Kidney (tissue), 14 donors: Measurements from ENCODE around the gene PRDM10. TPM values are rescaled to one million over a fixed set of nuclear protein-coding genes. Genes with fewer than 3 reads are reported as not detected.

ENCODE experiments used
- DNase-seq, 5 donors: peaks; one replicate each; pipeline ENCODE4 v3.0.0-alpha.2; 2013 to 2020
- FAIRE-seq: peaks from 2 replicates; lab custom pipeline; 2012; peaks lifted over from hg19 to GRCh38; lab: Jason Lieb, UNC
- H3K27ac ChIP-seq, 2 donors: one replicate each; pipeline ENCODE4 v1.7.0; 2013; ENCODE audit warnings: low read depth in 2 of 2, low read length in 2 of 2, inconsistent platforms in 1 of 2
- H3K27me3 ChIP-seq: one replicate; pipeline ENCODE4 v1.7.1; 2013; ENCODE audit warnings: low read length, inconsistent platforms; ENCODE audit not compliant: control insufficient read depth, insufficient read depth
- H3K36me3 ChIP-seq, 3 donors: one replicate each; pipeline versions ENCODE4 v1.7.0 to v1.7.1; 2013; ENCODE audit warnings: low read length in 3 of 3, control low read depth in 1 of 3, inconsistent platforms in 1 of 3; ENCODE audit not compliant: insufficient read depth in 3 of 3, control insufficient read depth in 2 of 3
- H3K4me1 ChIP-seq, 3 donors: one replicate each; pipeline versions ENCODE4 v1.7.0 to v1.7.1; 2013; ENCODE audit warnings: low read length in 3 of 3, inconsistent platforms in 1 of 3, low read depth in 1 of 3; ENCODE audit not compliant: control insufficient read depth in 2 of 3, insufficient read depth in 2 of 3
- H3K4me3 ChIP-seq, 3 donors: one replicate each; pipeline versions ENCODE4 v1.7.0 to v1.8.1; 2013; ENCODE audit warnings: low read length in 3 of 3, control low read depth in 1 of 3, inconsistent platforms in 1 of 3
- H3K9ac ChIP-seq, 3 donors: one replicate each; pipeline versions ENCODE4 v1.7.0 to v1.7.1; 2013; ENCODE audit warnings: low read length in 3 of 3, control low read depth in 1 of 3, inconsistent platforms in 1 of 3
- H3K9me3 ChIP-seq, 3 donors: one replicate each; pipeline versions ENCODE4 v1.7.0 to v1.7.1; 2013; ENCODE audit warnings: low read length in 3 of 3, control low read depth in 1 of 3, inconsistent platforms in 1 of 3; ENCODE audit not compliant: control insufficient read depth in 2 of 3, insufficient read depth in 1 of 3
- CTCF ChIP-seq: IDR thresholded peaks from 3 replicates; pipeline ENCODE4 v1.5.1; 2012; ENCODE audit warnings: mild to moderate bottlenecking, moderate library complexity, borderline replicate concordance; ENCODE audit not compliant: insufficient read depth; ENCODE audit errors: extremely low read depth
- intact Hi-C: fragments of 100-400 bp; cut with DNase I; formaldehyde crosslinking; loops from one replicate; pipeline ENCODE4 v1.11.1; 2022
- polyA plus RNA-seq: library from polyadenylated mRNA; stranded (reverse); fragments of 350-450 nt; fragmentation: Illumina TruSeq; extraction: RNeasy Lipid Tissue Mini Kit (QIAGEN cat#74804); gene quantifications from one replicate; pipeline ENCODE4 v1.2.3, GENCODE V29; 2014; ENCODE audit warnings: low read depth, low replicate concordance; ENCODE audit not compliant: insufficient read depth
- total RNA-seq: library from RNA; stranded (reverse); fragmentation: NEBNext Ultra II Directional; extraction: Animal tissue kit (Norgen Biotek cat#: 25700); gene quantifications from one replicate; pipeline ENCODE4 v1.2.1, GENCODE V29; 2021
- donor health status: control.
- donor health status: control.
- donor health status: control.
- donor health status: control.
- donor health status: control.
- donor health status: DM: yes; HTN: yes; CAD: no.
- donor health status: Normal renal cell carcinoma (clear cell type).

PRDM10 gene
- total and polyA plus RNA-seq, 2 donors from 2014 or later = 1.5 to 8.0 TPM

GRCh38 chr11:130002846-130003716 lies 446 bp upstream of the PRDM10 start:
- peak; percentile 86 for FAIRE-seq
- intact Hi-C loops = no loop called here
- peak; percentile 13 for TF ChIP-seq CTCF

GRCh38 chr11:130001461-130002351 lies 929 bp downstream of the PRDM10 start:
- Histone ChIP-seq H3K27ac (peak overlapping the region; percentile 99), H3K9me3 (no peaks in the 10 kb centered on the region), H3K36me3 (no peaks in the 10 kb centered on the region), H3K27me3 (no peaks in the 10 kb centered on the region), H3K9ac (peak overlapping the region; percentile 75 to 91 (median 81)), H3K4me1 (peaks cover 0 to 5% (median 3%) of the 10 kb centered on the region in 3 donors), H3K4me3 (peak overlapping the region; percentile 69 to 83 (median 71))
- no peak for TF ChIP-seq CTCF
- FAIRE-seq (no peak), DNase-seq (peak; percentile 55 to 89 (median 68))
- intact Hi-C loops = no loop called here

More at GRCh38 chr11:130002846-130003716, 446 bp upstream of the PRDM10 start:
- H3K36me3 ChIP-seq = no peaks in the 10 kb centered on the region
- H3K9me3 ChIP-seq = no peaks in the 10 kb centered on the region
- peaks cover 0 to 3% (median 2%) of the 10 kb centered on the region in 3 donors for H3K4me1 ChIP-seq
- no peaks in the 10 kb centered on the region for H3K27me3 ChIP-seq
- peak overlapping the region; percentile 51 to 92 (median 91) for H3K9ac ChIP-seq
- H3K27ac ChIP-seq = peak overlapping the region; percentile 99
- peak; percentile 96 to 99 (median 98) for DNase-seq
- peak overlapping the region; percentile 77 to 89 (median 81) for H3K4me3 ChIP-seq

- H3K9ac ChIP-seq = peak overlapping the region in 2 of 3 donors; percentile 75 to 82
- DNase-seq = peak in 1 of 5 donors; percentile 31
- H3K9me3 ChIP-seq = no peaks in the 10 kb centered on the region
- intact Hi-C loops = no loop called here
- H3K27me3 ChIP-seq = no peaks in the 10 kb centered on the region
- FAIRE-seq = no peak
- no peak for TF ChIP-seq CTCF
- peak overlapping the region in 1 of 2 donors; percentile 85 for H3K27ac ChIP-seq
- peaks cover 0 to 10% (median 8%) of the 10 kb centered on the region in 3 donors for H3K4me1 ChIP-seq
- H3K4me3 ChIP-seq = peak overlapping the region in 1 of 3 donors; percentile 83
- no peaks in the 10 kb centered on the region for H3K36me3 ChIP-seq
These were observed 2.0 kb downstream of the PRDM10 start for GRCh38 chr11:130000552-130001176.
